Measurements from ENCODE around the gene CFHR5.

The CFHR5 gene

DNA sequence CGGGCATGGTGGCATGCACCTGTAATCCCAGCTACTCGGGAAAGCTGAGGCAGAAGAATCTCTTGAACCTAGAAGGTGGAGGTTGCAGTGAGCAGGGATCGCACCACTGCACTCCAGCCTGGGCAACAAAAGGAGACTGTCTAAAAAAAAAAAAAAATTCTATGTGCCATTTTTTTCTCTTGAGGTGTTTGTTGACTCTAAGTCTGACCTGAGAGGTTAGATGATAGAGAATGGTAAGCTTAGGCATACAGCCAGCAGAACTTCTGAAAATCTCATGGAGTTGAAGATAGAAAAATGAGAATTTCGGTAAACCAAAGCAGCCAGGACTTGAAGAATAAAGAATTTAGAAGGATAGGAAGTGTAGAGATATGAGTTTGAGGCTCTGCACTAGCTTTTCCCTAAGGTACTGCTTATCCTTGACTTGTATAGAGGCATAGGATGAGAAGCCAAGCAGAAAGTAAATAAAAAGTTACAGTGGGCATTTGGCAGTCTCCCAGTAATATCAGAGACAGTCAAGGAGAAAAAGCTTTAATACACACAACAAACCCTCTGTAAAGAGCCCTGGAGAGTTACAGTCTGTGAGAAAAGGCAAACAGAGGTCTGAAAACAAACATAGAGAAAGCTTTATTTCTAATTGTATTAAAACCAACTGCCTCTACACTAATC lies 65.5 kb downstream of the CFHR5 start:
- peak; percentile 31; the same call in 2 of the 3 replicates for ATAC-seq
- no peak for TF ChIP-seq TCF4 (CRISPR knock-in tag; IDR thresholded peaks at IDR 0.05; ENCODE audit: borderline replicate concordance)
- TF ChIP-seq ESRRG (CRISPR knock-in tag; IDR thresholded peaks at IDR 0.05) = no peak
- no peak for TF ChIP-seq ISL1 (CRISPR knock-in tag; IDR thresholded peaks at IDR 0.05)
- TF ChIP-seq, protein P1, sequence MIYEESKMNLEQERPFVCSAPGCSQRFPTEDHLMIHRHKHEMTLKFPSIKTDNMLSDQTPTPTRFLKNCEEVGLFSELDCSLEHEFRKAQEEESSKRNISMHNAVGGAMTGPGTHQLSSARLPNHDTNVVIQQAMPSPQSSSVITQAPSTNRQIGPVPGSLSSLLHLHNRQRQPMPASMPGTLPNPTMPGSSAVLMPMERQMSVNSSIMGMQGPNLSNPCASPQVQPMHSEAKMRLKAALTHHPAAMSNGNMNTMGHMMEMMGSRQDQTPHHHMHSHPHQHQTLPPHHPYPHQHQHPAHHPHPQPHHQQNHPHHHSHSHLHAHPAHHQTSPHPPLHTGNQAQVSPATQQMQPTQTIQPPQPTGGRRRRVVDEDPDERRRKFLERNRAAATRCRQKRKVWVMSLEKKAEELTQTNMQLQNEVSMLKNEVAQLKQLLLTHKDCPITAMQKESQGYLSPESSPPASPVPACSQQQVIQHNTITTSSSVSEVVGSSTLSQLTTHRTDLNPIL (CRISPR knock-in tag; IDR thresholded peaks at IDR 0.05; ENCODE audit: low read depth) = no peak
- TF ChIP-seq BACH2 (CRISPR knock-in tag; IDR thresholded peaks at IDR 0.05; ENCODE audit: borderline replicate concordance) = no peak

GRCh38 chr1:197049100-197049499 lies 71.7 kb downstream of the CFHR5 start:
- no peak for ATAC-seq

More at GRCh38 chr1:197049100-197049499, 71.7 kb downstream of the CFHR5 start:
- TF ChIP-seq, protein P1 (CRISPR knock-in tag; IDR thresholded peaks at IDR 0.05; ENCODE audit: low read depth) = no peak
- TF ChIP-seq, protein P2, sequence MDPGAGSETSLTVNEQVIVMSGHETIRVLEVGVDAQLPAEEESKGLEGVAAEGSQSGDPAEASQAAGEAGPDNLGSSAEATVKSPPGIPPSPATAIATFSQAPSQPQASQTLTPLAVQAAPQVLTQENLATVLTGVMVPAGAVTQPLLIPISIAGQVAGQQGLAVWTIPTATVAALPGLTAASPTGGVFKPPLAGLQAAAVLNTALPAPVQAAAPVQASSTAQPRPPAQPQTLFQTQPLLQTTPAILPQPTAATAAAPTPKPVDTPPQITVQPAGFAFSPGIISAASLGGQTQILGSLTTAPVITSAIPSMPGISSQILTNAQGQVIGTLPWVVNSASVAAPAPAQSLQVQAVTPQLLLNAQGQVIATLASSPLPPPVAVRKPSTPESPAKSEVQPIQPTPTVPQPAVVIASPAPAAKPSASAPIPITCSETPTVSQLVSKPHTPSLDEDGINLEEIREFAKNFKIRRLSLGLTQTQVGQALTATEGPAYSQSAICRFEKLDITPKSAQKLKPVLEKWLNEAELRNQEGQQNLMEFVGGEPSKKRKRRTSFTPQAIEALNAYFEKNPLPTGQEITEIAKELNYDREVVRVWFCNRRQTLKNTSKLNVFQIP (CRISPR knock-in tag; IDR thresholded peaks at IDR 0.05; ENCODE audit: borderline replicate concordance, low read depth) = no peak
- TF ChIP-seq TSHZ2 (CRISPR knock-in tag; IDR thresholded peaks at IDR 0.05) = no peak
